Measurements from ENCODE around the gene GTF3C5. TPM values are rescaled to one million over a fixed set of nuclear protein-coding genes. Genes with fewer than 3 reads are reported as not detected.

GTF3C5 gene
- total RNA-seq, 4 donors from 2014 or later = 43.5 to 51.5 (median 48.9) TPM

GRCh38 chr9:133002147-133003070, 28.4 kb upstream of the GTF3C5 start:
- H3K9me3 ChIP-seq = no peaks in the 10 kb centered on the region
- ATAC-seq = no peak
- H3K27ac ChIP-seq = no peak overlapping the region
- H3K27me3 ChIP-seq = peaks cover 84% of the 10 kb centered on the region
- H3K4me1 ChIP-seq = no peaks in the 10 kb centered on the region
- no peak overlapping the region for H3K4me3 ChIP-seq
- no peaks in the 10 kb centered on the region for H3K36me3 ChIP-seq
- WGBS, 2 donors (ENCODE audit: low coverage in 1 of 2) = 34 to 52% methylated on average over 4 to 9 of the region's 13 CpGs
- TF ChIP-seq EP300 (IDR thresholded peaks at IDR 0.05) (no peak), CTCF (IDR thresholded peaks at IDR 0.05) (no peak), POLR2A (IDR thresholded peaks at IDR 0.05) (no peak), POLR2AphosphoS5 (IDR thresholded peaks at IDR 0.05) (no peak)

GRCh38 chr9:133003071-133003461, 27.7 kb upstream of the GTF3C5 start:
- TF ChIP-seq POLR2AphosphoS5 (IDR thresholded peaks at IDR 0.05) (no peak), POLR2A (IDR thresholded peaks at IDR 0.05) (no peak), EP300 (IDR thresholded peaks at IDR 0.05) (no peak)
- no peaks in the 10 kb centered on the region for H3K9me3 ChIP-seq
- WGBS, 2 donors (ENCODE audit: low coverage in 1 of 2) = 20 to 40% methylated on average over 1 of the region's 13 CpGs

GRCh38 chr9:133003671-133004090, 27.1 kb upstream of the GTF3C5 start:
- Histone ChIP-seq H3K27ac (no peak overlapping the region), H3K4me1 (no peaks in the 10 kb centered on the region), H3K4me3 (no peak overlapping the region), H3K9me3 (no peaks in the 10 kb centered on the region), H3K36me3 (no peaks in the 10 kb centered on the region), H3K27me3 (peaks cover 94% of the 10 kb centered on the region)
- no peak for ATAC-seq
- no CpG with 5 or more reads among the region's 9 CpGs for WGBS, 2 donors (ENCODE audit: low coverage in 1 of 2)
- TF ChIP-seq POLR2AphosphoS5 (IDR thresholded peaks at IDR 0.05) = no peak
- no peak for TF ChIP-seq CTCF (IDR thresholded peaks at IDR 0.05)
- no peak for TF ChIP-seq POLR2A (IDR thresholded peaks at IDR 0.05)
- no peak for TF ChIP-seq EP300 (IDR thresholded peaks at IDR 0.05)

More at GRCh38 chr9:133003071-133003461, 27.7 kb upstream of the GTF3C5 start:
- Histone ChIP-seq H3K27ac (no peak overlapping the region), H3K4me3 (no peak overlapping the region), H3K4me1 (no peaks in the 10 kb centered on the region), H3K36me3 (no peaks in the 10 kb centered on the region), H3K27me3 (peaks cover 91% of the 10 kb centered on the region)
- no peak for ATAC-seq

- Histone ChIP-seq H3K36me3 (no peaks in the 10 kb centered on the region), H3K4me1 (no peaks in the 10 kb centered on the region), H3K27me3 (peaks cover 89% of the 10 kb centered on the region), H3K9me3 (no peaks in the 10 kb centered on the region), H3K4me3 (no peak overlapping the region), H3K27ac (no peak overlapping the region)
- ATAC-seq = no peak
- TF ChIP-seq POLR2A (IDR thresholded peaks at IDR 0.05) (no peak), CTCF (IDR thresholded peaks at IDR 0.05) (no peak), POLR2AphosphoS5 (IDR thresholded peaks at IDR 0.05) (no peak), EP300 (IDR thresholded peaks at IDR 0.05) (no peak)
- no CpG with 5 or more reads among the region's 9 CpGs for WGBS, 2 donors (ENCODE audit: low coverage in 1 of 2)
These were observed 26.5 kb upstream of the GTF3C5 start for GRCh38 chr9:133004091-133004998.
